Large intestine (tissue), 12 donors: ENCODE data around the gene DMD. TPM values are rescaled to one million over a fixed set of nuclear protein-coding genes. Genes with fewer than 3 reads are reported as not detected.

Experiments used
- DNase-seq, 2 donors: peaks; one replicate each; pipeline versions ENCODE4 v3.0.0 to v3.0.0-alpha.2; 2013
- H3K27ac ChIP-seq: one replicate; pipeline ENCODE4 v1.5.1; 2013; ENCODE audit warnings: low read length
- H3K27me3 ChIP-seq: 2 replicates; pipeline ENCODE4 v1.6.1; 2013; ENCODE audit warnings: low read length; ENCODE audit not compliant: control insufficient read depth, insufficient read depth
- H3K36me3 ChIP-seq: 2 replicates; pipeline ENCODE4 v1.6.1; 2013; ENCODE audit warnings: low read length; ENCODE audit not compliant: control insufficient read depth, insufficient read depth
- H3K4me1 ChIP-seq: one replicate; pipeline ENCODE4 v1.6.1; 2013; ENCODE audit warnings: low read length; ENCODE audit not compliant: control insufficient read depth, insufficient read depth
- H3K4me3 ChIP-seq: one replicate; pipeline ENCODE4 v1.5.1; 2013; ENCODE audit warnings: low read length
- H3K9me3 ChIP-seq: one replicate; pipeline ENCODE4 v1.6.1; 2013; ENCODE audit warnings: mild to moderate bottlenecking, low read depth, low read length, moderate library complexity; ENCODE audit not compliant: control insufficient read depth
- WGBS: methylation state at CpG from one replicate; pipeline ENCODE4 v1.1.5; 2013; ENCODE audit warnings: low lambda C conversion rate; ENCODE audit not compliant: insufficient coverage; 5-methylcytosine and 5-hydroxymethylcytosine counted together
- long read RNA-seq, 11 donors: transcript quantifications; one replicate each; lab custom pipeline, GENCODE V29; 2026
- polyA plus RNA-seq: library from polyadenylated mRNA; unstranded; fragments of 120-200 nt; gene quantifications from one replicate; pipeline ENCODE4 v1.2.1, GENCODE V29; 2013

DMD gene
- 23.3 TPM for polyA plus RNA-seq
- long read RNA-seq, donor 1, result 0 reads
- long read RNA-seq, donor 2, partial matches to known transcripts, result 0 of 1 reads
- long read RNA-seq, donor 2, other reads (novel, unspliced or antisense), result 0 of 1 reads
- long read RNA-seq, donor 3, partial matches to known transcripts, result 0 of 1 reads
- long read RNA-seq, donor 3, other reads (novel, unspliced or antisense), result 0 of 1 reads
- long read RNA-seq, donor 4, result 0 reads
- long read RNA-seq, donor 5, partial matches to known transcripts, result 0 of 1 reads
- long read RNA-seq, donor 5, other reads (novel, unspliced or antisense), result 0 of 1 reads
- long read RNA-seq, donor 6, result 0 reads
- long read RNA-seq, donor 7, full-length matches to known transcripts, result 1 of 1 reads
- long read RNA-seq, donor 7, partial matches to known transcripts, result 0 of 1 reads
- long read RNA-seq, donor 7, other reads (novel, unspliced or antisense), result 0 of 1 reads
- long read RNA-seq, donor 8, result 0 reads
- long read RNA-seq, donor 9, result 0 reads
- long read RNA-seq, donor 10, full-length matches to known transcripts, result 2 of 2 reads
- long read RNA-seq, donor 10, partial matches to known transcripts, result 0 of 2 reads
- long read RNA-seq, donor 10, other reads (novel, unspliced or antisense), result 0 of 2 reads
- long read RNA-seq, donor 11, full-length matches to known transcripts, result 1 of 1 reads
- long read RNA-seq, donor 11, partial matches to known transcripts, result 0 of 1 reads
- long read RNA-seq, donor 11, other reads (novel, unspliced or antisense), result 0 of 1 reads

DNA sequence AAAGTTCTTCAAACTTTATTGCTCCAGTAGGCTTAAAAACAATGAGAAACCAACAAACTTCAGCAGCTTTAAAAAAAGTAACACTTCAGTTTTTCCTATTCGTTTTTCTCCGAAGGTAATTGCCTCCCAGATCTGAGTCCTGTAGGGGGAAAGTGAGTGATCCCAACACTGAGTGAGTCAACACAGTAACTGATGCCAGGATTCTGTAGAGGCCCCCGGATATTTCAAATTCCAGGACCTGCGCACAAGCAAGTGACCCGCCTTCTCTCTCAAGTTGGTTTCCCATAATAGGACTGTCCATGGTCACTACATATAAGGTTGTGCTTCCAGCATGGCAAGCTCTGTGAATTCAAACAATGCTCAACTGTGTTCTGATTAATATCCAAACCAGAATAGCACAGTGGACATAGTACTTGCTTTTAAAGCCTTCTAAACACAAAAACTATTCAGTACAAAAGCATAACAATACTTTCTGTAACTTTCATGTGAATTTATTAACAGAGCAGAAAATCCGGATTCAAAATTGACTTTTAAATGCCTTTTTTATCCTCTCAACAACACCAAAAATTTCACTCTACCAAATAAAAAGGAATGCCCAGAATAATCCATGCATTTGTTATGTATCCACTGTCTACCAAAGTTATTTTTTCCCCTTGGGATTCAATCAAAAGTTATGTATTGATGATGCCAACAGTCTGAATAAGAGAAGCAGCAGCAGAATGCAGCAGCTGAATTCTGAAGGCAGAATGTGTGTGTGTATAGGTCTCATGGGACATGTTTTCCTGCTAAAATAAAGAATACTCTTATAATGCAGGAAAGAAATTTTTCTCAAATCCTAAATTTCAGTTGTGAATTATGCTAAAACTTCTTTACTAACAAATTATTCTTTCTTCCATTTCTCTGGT is at the start of gene DMD:
DMD (minus strand) TSS at position 194 of the 905 bp plus-strand sequence. CDS start 237 bp downstream, outside the sequence.
- Histone ChIP-seq H3K27me3 (no peaks in the 10 kb centered on the region), H3K27ac (peak within 1 kb of the TSS; percentile 40), H3K4me1 (no peaks in the 10 kb centered on the region), H3K36me3 (no peaks in the 10 kb centered on the region), H3K4me3 (peak within 1 kb of the TSS; percentile 26), H3K9me3 (no peaks in the 10 kb centered on the region)
- DNase-seq, result peak; percentile 36 to 47
- no CpG with 5 or more reads among the region's 6 CpGs for WGBS

DNA sequence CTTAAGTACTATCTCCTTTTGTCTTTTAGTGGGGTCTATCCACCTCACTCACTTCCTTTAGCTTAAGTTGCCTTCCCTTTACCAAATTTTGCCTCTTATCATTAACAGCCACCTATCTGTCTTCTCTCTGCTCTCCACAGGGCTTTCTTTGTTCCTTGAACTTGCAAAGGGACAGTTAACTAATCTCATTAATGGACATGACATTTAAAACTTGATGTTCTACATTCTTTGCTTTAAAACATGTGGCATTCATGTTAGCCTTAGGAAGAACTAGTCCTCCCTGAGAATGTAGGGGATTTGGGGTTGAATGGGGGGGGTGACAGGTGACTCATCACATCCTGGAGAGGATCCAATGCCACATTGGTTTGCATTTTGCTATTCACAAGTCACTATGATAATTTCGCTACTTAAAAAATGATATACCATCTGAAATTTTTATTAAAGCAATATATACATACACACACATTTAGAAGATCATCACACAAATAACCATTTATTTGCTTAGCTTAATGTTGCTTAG is 41.0 kb upstream of the DMD start:
- no peak overlapping the region for H3K4me3 ChIP-seq
- no peaks in the 10 kb centered on the region for H3K36me3 ChIP-seq
- no peaks in the 10 kb centered on the region for H3K4me1 ChIP-seq
- H3K27ac ChIP-seq, result no peak overlapping the region
- no peaks in the 10 kb centered on the region for H3K27me3 ChIP-seq
- no CpG with 5 or more reads among the region's 1 CpG for WGBS
- DNase-seq, result no peak
- no peaks in the 10 kb centered on the region for H3K9me3 ChIP-seq

DNA sequence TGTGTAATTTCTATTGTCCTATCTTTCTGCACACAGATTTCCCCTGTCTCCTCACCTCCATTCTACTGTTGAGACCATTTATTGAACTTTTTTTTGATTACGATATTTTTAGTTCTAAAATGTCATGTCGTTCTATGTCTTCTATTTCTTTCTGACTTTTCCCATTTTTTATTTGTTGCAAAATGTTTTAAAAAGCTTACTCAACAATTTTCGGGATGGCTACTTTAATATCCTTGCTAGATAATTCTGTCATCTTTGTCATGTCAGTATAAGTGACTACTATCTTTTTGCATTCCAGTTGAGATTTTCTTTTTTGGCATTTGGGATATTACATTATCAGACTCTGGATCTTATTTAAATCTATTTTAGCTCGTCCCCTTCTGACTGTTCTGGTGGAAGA is 7.5 kb upstream of the DMD start:
- H3K27ac ChIP-seq, result no peak overlapping the region
- no peaks in the 10 kb centered on the region for H3K9me3 ChIP-seq
- 93% methylated on average over 3 of the region's 4 CpGs for WGBS
- H3K4me3 ChIP-seq, result no peak overlapping the region
- no peaks in the 10 kb centered on the region for H3K27me3 ChIP-seq
- DNase-seq, result no peak
- H3K4me1 ChIP-seq, result no peaks in the 10 kb centered on the region
- no peaks in the 10 kb centered on the region for H3K36me3 ChIP-seq

DNA sequence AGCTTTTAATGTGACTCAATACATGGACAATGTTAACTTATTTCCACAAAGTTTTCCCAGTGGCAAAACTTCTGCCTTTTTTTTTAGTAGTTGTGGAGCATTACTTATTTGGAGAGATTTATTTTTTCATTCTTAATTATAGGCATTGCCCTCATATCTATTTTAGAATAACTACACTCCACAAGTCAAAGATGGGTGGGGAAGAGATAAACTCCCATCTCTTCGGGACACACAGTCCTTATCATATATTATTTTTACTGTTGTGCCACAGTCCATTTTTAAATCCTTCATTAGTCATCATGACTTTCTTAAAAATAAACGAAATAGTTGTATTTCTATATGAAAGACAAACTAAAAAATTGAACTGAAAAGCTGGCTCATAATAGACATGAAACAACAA is 1.2 kb downstream of the DMD start:
- H3K9me3 ChIP-seq, result no peaks in the 10 kb centered on the region
- H3K36me3 ChIP-seq, result no peaks in the 10 kb centered on the region
- no peak for DNase-seq
- H3K27me3 ChIP-seq, result no peaks in the 10 kb centered on the region
- H3K4me3 ChIP-seq, result peak overlapping the region; percentile 26
- no peak overlapping the region for H3K27ac ChIP-seq
- no CpG with 5 or more reads among the region's 2 CpGs for WGBS
- no peaks in the 10 kb centered on the region for H3K4me1 ChIP-seq

DNA sequence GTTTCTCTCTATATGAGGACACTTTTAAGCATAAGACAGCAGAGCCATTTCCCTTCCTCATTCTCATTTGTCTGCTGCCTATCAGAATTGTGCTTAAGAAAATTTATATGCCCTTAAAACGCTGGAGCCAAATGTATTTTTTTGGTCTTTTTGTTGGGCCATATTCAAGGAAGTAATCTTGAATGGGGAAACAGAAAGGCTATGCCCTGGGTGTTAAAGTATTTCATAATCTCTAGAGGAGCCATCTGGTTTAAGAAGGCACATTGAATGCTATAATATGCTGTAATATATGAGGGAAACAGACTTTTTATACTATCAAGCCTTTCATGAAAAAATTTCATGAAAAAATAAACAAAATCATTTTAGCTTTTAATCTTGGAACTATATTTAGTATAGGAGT is 4.3 kb downstream of the DMD start:
- H3K27ac ChIP-seq, result no peak overlapping the region

DNA sequence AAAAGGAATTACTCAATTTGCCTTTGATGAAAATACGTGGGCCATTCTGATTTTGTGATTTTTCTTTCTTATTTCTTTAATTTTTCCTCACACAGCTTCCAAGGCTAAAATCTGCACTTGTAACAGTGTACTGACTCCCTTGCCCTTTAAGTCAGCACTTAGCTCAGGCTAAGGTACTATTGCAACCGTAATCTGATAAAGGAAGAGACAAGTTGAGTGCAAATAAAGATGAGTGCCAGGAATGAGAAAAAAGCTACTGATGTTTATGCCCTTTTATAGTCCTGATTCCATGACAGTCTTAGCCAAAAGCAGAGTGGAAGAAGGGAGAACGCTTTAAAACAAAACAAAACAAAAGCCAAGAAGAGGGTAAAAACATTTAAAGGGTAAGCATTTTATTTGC is 6.0 kb downstream of the DMD start:
- no peak overlapping the region for H3K4me3 ChIP-seq
- no peak overlapping the region for H3K27ac ChIP-seq
- H3K9me3 ChIP-seq, result no peaks in the 10 kb centered on the region
- H3K36me3 ChIP-seq, result no peaks in the 10 kb centered on the region
- no peaks in the 10 kb centered on the region for H3K4me1 ChIP-seq
- H3K27me3 ChIP-seq, result no peaks in the 10 kb centered on the region
- WGBS, result 80% methylated on average over 1 of the region's 3 CpGs
- DNase-seq, result no peak

More for the DNA sequence above, 4.3 kb downstream of the DMD start:
- no peaks in the 10 kb centered on the region for H3K36me3 ChIP-seq
- no peaks in the 10 kb centered on the region for H3K27me3 ChIP-seq
- H3K4me3 ChIP-seq, result no peak overlapping the region
- DNase-seq, result no peak
- WGBS, result no CpG with 5 or more reads among the region's 1 CpG
- no peaks in the 10 kb centered on the region for H3K4me1 ChIP-seq
- H3K9me3 ChIP-seq, result no peaks in the 10 kb centered on the region

DNA sequence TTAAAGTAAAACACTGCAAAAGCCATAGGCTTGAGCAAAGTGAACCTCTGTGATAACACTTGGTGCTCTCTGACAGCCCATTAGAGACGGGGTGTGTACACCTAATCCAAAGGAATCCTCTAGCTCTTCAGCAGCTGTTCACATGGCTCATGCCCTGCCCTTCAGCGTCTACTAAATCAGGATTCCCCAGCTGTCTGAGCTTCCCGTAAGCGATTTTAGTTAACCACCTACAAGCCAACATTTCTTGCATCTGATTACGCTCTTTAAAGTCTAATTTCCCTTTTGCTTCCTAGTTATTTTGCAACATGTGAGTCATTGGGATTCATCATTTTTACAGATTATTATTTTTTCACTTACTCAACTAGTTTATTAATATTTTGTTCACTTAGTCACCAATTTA is 6.5 kb downstream of the DMD start:
- H3K27ac ChIP-seq, result no peak overlapping the region
- no CpG with 5 or more reads among the region's 5 CpGs for WGBS

DNA sequence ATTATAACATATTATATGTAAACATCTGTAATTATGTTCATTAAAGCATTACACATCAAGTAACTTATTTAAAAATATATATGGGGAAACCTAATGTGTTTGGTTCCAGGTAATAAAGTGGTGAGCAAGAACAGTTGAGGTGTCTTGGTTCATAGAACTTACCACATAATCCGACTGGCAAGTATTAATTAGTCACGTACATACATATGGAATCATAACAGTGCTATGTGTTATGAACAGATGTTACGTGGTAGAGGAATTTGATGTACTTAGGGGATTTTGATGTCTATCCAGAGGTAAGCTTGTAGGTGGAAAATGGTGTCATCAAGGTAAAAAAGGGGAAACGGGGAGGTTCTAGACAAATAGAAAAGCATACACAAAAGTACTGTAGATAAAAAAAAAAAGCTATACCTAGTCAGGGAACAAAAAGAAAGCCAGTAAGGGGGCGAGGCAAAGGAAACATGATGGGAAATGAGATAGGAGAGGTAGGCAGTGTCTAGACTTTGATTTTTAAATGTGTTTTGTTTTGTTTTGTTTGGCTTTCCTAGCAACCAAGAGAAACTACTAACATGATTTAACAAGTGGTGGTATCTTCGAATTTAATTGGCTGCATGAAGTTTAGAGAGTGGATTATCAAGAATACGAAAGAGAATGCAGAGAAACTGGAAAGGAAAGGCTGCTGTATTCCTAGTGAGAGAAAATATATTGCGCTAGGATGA is 12.6 kb downstream of the DMD start:
- 86% methylated on average over 1 of the region's 8 CpGs for WGBS
- no peaks in the 10 kb centered on the region for H3K27me3 ChIP-seq
- H3K4me1 ChIP-seq, result no peaks in the 10 kb centered on the region
- DNase-seq, result no peak
- H3K36me3 ChIP-seq, result no peaks in the 10 kb centered on the region
- no peak overlapping the region for H3K27ac ChIP-seq
- H3K4me3 ChIP-seq, result no peak overlapping the region
- H3K9me3 ChIP-seq, result no peaks in the 10 kb centered on the region

More for the DNA sequence above, 6.5 kb downstream of the DMD start:
- H3K4me1 ChIP-seq, result no peaks in the 10 kb centered on the region
- H3K36me3 ChIP-seq, result no peaks in the 10 kb centered on the region
- no peak for DNase-seq
- H3K4me3 ChIP-seq, result no peak overlapping the region
- H3K9me3 ChIP-seq, result no peaks in the 10 kb centered on the region
- H3K27me3 ChIP-seq, result no peaks in the 10 kb centered on the region

DNA sequence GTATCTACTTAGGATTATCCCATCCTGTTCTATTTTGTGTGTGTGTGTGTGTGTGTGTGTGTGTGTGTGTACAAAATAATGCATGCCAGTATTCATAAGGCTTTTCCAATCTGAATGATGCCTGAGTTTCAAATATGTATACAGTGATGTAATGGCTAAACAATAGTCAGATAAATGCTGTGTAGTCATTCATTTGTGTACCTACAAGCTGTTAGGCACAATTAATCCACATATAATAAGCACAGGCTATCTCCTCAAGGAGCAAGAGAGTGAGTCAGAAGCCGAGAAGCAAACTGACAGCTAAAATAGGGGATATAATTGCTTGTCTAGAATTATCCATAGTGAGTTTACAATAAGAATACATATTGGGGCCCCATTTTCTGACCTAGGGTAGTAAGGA is 15.7 kb downstream of the DMD start:
- Histone ChIP-seq H3K36me3 (no peaks in the 10 kb centered on the region), H3K9me3 (no peaks in the 10 kb centered on the region), H3K4me3 (no peak overlapping the region), H3K27me3 (no peaks in the 10 kb centered on the region), H3K4me1 (no peaks in the 10 kb centered on the region), H3K27ac (no peak overlapping the region)
- WGBS, result no CpG with 5 or more reads among the region's 1 CpG
- DNase-seq, result no peak
